H1 (cell line): ENCODE results near the gene RAB32. TPM values are rescaled to one million over a fixed set of nuclear protein-coding genes. Genes with fewer than 3 reads are reported as not detected.
"Not testable (repeated sequence)": the region's sequence is repeated elsewhere in the genome, so short reads cannot be mapped to it uniquely, and the experiment has no call there.

Source experiments
- CTCF ChIA-PET: fragments of 300-600 bp; sonication (Branson Sonifier 250); formaldehyde crosslinking; loops from one replicate; lab custom pipeline; 2021; ENCODE audit not compliant: partially characterized antibody; lab: Charles Lee
- POLR2A ChIA-PET: fragments of 300-600 bp; sonication (Branson Sonifier 250); formaldehyde crosslinking; loops from one replicate; lab custom pipeline; 2021; ENCODE audit warnings: inconsistent platforms; ENCODE audit not compliant: partially characterized antibody; lab: Charles Lee
- DNase-seq, 2 experiments: peaks; one replicate each; pipeline versions ENCODE4 v3.0.0 to v3.0.0-alpha.2; 2010 to 2022; ENCODE audit warnings: low spot score in 2 of 2, low read depth in 1 of 2, mixed read lengths in 1 of 2
- FAIRE-seq: peaks from 2 replicates; lab custom pipeline; 2011; peaks lifted over from hg19 to GRCh38; lab: Jason Lieb, UNC
- H2AFZ ChIP-seq: 2 replicates; pipeline ENCODE4 v1.8.1; 2012; ENCODE audit warnings: low read length, inconsistent platforms
- H2AK5ac ChIP-seq: 2 replicates; pipeline ENCODE4 v1.6.1; 2013; ENCODE audit warnings: low read depth, low read length
- H2BK120ac ChIP-seq: replicated peaks from 2 replicates; pipeline ENCODE3; 2013; ENCODE audit warnings: low read depth, low read length, inconsistent platforms
- H2BK12ac ChIP-seq: 2 replicates; pipeline ENCODE4 v1.6.1; 2013; ENCODE audit warnings: low read depth, low read length
- H2BK15ac ChIP-seq: 2 replicates; pipeline ENCODE4 v1.6.1; 2013; ENCODE audit warnings: low read length
- H2BK20ac ChIP-seq: 2 replicates; pipeline ENCODE4 v1.6.1; 2013; ENCODE audit warnings: low read length
- H2BK5ac ChIP-seq: 2 replicates; pipeline ENCODE4 v1.6.1; 2013; ENCODE audit warnings: low read depth, low read length
- H3K14ac ChIP-seq: 2 replicates; pipeline ENCODE4 v1.6.1; 2013; ENCODE audit warnings: inconsistent platforms; ENCODE audit not compliant: insufficient read length
- H3K18ac ChIP-seq: 2 replicates; pipeline ENCODE4 v1.6.1; 2013; ENCODE audit warnings: low read length; ENCODE audit errors: extremely low read depth
- H3K23ac ChIP-seq: 2 replicates; pipeline ENCODE4 v1.6.1; 2013; ENCODE audit warnings: inconsistent platforms; ENCODE audit not compliant: insufficient read length
- H3K23me2 ChIP-seq: 2 replicates; pipeline ENCODE4 v1.6.1; 2013; ENCODE audit warnings: low read depth, low read length
- H3K27ac ChIP-seq: 2 replicates; pipeline ENCODE4 v1.6.1; 2011; ENCODE audit warnings: low read depth, low read length, inconsistent platforms
- H3K27me3 ChIP-seq, 4 experiments: replicated peaks in 1 of 4; 1 replicate in 1 of 4; 2 replicates in 3 of 4; pipeline versions ENCODE4 v1.6.1 to v1.8.1; 2011 to 2013; ENCODE audit warnings: low read length in 3 of 4, mild to moderate bottlenecking in 3 of 4, inconsistent platforms in 2 of 4, mixed read lengths in 2 of 4, moderate library complexity in 1 of 4; ENCODE audit not compliant: control insufficient read depth in 3 of 4, insufficient read depth in 3 of 4; ENCODE audit errors: extremely low read depth in 1 of 4
- H3K36me3 ChIP-seq, 4 experiments: 2 replicates each; pipeline versions ENCODE4 v1.6.1 to v1.8.1; 2011 to 2013; ENCODE audit warnings: mild to moderate bottlenecking in 4 of 4, low read length in 3 of 4, moderate library complexity in 2 of 4, control low read depth in 1 of 4, inconsistent platforms in 1 of 4; ENCODE audit not compliant: insufficient read depth in 4 of 4, control insufficient read depth in 2 of 4
- H3K4ac ChIP-seq: replicated peaks from 2 replicates; pipeline ENCODE3; 2013; ENCODE audit warnings: low read length, low read depth, mixed read lengths, inconsistent platforms; ENCODE audit not compliant: insufficient read length
- H3K4me1 ChIP-seq, 4 experiments: replicated peaks in 1 of 4; 1 replicate in 1 of 4; 2 replicates in 3 of 4; pipeline versions ENCODE4 v1.6.1 to v1.8.1; 2011 to 2013; ENCODE audit warnings: low read length in 3 of 4, inconsistent platforms in 2 of 4, mixed read lengths in 1 of 4; ENCODE audit not compliant: insufficient read depth in 4 of 4, control insufficient read depth in 3 of 4
- H3K4me2 ChIP-seq, 2 experiments: 2 replicates each; pipeline versions ENCODE4 v1.6.1 to v1.8.1; 2011 to 2013; ENCODE audit warnings: low read depth in 2 of 2, low read length in 2 of 2, control low read depth in 1 of 2, inconsistent platforms in 1 of 2, mild to moderate bottlenecking in 1 of 2; ENCODE audit not compliant: insufficient read depth in 1 of 2
- H3K4me3 ChIP-seq, 4 experiments: fragments of 200-600, 300-600 bp in 1 of 4; sonication (generic), shearing (Covaris generic), sonication (Bioruptor Twin) in 1 of 4; 2 replicates each; pipeline versions ENCODE4 v1.5.1 to v1.8.1; 2011 to 2016; ENCODE audit warnings: low read length in 4 of 4, low read depth in 3 of 4, control low read depth in 2 of 4, inconsistent platforms in 2 of 4, mild to moderate bottlenecking in 2 of 4, mixed read lengths in 1 of 4, moderate library complexity in 1 of 4; ENCODE audit not compliant: insufficient read depth in 2 of 4; ENCODE audit errors: extremely low read depth in 1 of 4
- H3K56ac ChIP-seq: replicated peaks from 2 replicates; pipeline ENCODE3; 2013; ENCODE audit warnings: low read depth, mild to moderate bottlenecking, mixed read lengths, low read length, inconsistent platforms; ENCODE audit not compliant: insufficient read length
- H3K79me1 ChIP-seq: 2 replicates; pipeline ENCODE4 v1.6.1; 2013; ENCODE audit warnings: low read depth, low read length, control low read depth
- H3K79me2 ChIP-seq, 2 experiments: 2 replicates each; pipeline versions ENCODE4 v1.6.1 to v1.8.1; 2012 to 2013; ENCODE audit warnings: low read length in 2 of 2, mild to moderate bottlenecking in 2 of 2, inconsistent platforms in 1 of 2; ENCODE audit not compliant: insufficient read depth in 2 of 2, control insufficient read depth in 1 of 2
- H3K9ac ChIP-seq, 4 experiments: replicated peaks in 1 of 4; 1 replicate in 1 of 4; 2 replicates in 3 of 4; pipeline versions ENCODE4 v1.6.1 to v1.8.1; 2011 to 2013; ENCODE audit warnings: low read depth in 3 of 4, low read length in 3 of 4, control low read depth in 2 of 4, mild to moderate bottlenecking in 2 of 4, moderate library complexity in 2 of 4, inconsistent platforms in 1 of 4; ENCODE audit errors: extremely low read depth in 1 of 4
- H3K9me3 ChIP-seq, 2 experiments: 2 replicates each; pipeline versions ENCODE4 v1.6.1 to v1.8.1; 2012 to 2013; ENCODE audit warnings: mild to moderate bottlenecking in 2 of 2, moderate library complexity in 2 of 2, control low read depth in 1 of 2, inconsistent platforms in 1 of 2, low read depth in 1 of 2, low read length in 1 of 2, mixed read lengths in 1 of 2; ENCODE audit not compliant: insufficient read depth in 2 of 2
- H4K20me1 ChIP-seq, 2 experiments: replicated peaks in 1 of 2; 2 replicates each; pipeline versions ENCODE3 to v1.8.1; 2011 to 2013; ENCODE audit warnings: inconsistent platforms in 2 of 2, low read length in 2 of 2, mild to moderate bottlenecking in 1 of 2; ENCODE audit not compliant: insufficient read depth in 2 of 2, control insufficient read depth in 1 of 2
- H4K5ac ChIP-seq: 2 replicates; pipeline ENCODE4 v1.6.1; 2013; ENCODE audit warnings: low read length, low read depth, mixed read lengths, inconsistent platforms; ENCODE audit not compliant: insufficient read length
- H4K8ac ChIP-seq: 2 replicates; pipeline ENCODE4 v1.8.0; 2013; ENCODE audit warnings: mild to moderate bottlenecking, moderate library complexity, low read length, inconsistent platforms; ENCODE audit not compliant: insufficient read depth; ENCODE audit errors: extremely low read depth
- H4K91ac ChIP-seq: replicated peaks from 2 replicates; pipeline ENCODE3; 2013; ENCODE audit warnings: low read length, mixed read lengths, inconsistent platforms; ENCODE audit not compliant: insufficient read length
- WGBS, 2 experiments: shearing (Covaris generic) in 1 of 2; methylation state at CpG; one replicate each; pipeline versions ENCODE4 v1.1.6 to v1.1.7; 2013 to 2015; ENCODE audit warnings: low lambda C conversion rate in 2 of 2, mixed read lengths in 2 of 2, inconsistent platforms in 1 of 2, low coverage in 1 of 2, missing lambda C conversion rate in 1 of 2; ENCODE audit not compliant: insufficient replicate concordance in 2 of 2, insufficient coverage in 1 of 2, insufficient read length in 1 of 2; ENCODE audit errors: extremely low coverage in 1 of 2, missing lambda C conversion rate in 1 of 2; 5-methylcytosine and 5-hydroxymethylcytosine counted together
- polyA plus RNA-seq, 7 experiments: library from polyadenylated mRNA; depleted of rRNA in 3 of 7; stranded (reverse) in 5 of 7; unstranded in 2 of 7; fragments of >200 nt in 5 of 7; fragments of 200-250 nt in 2 of 7; gene quantifications; 1 replicate in 5 of 7; 2 replicates in 1 of 7; 4 replicates in 1 of 7; pipeline versions ENCODE4 v1.2.1 to v1.2.3, GENCODE V29; 2011 to 2013; ENCODE audit warnings: missing spikeins in 2 of 7, mixed read lengths in 2 of 7
- total RNA-seq: library from RNA; stranded (reverse); fragmentation: NEBNext Ultra II Directional; extraction: Animal tissue kit (Norgen Biotek cat#: 25700); gene quantifications from 2 replicates; pipeline ENCODE4 v1.2.1, GENCODE V29; 2021

Gene RAB32
- total and polyA plus RNA-seq, 2 of the 8 experiments (the other 6 are each of a cell fraction or from before 2014, with no cell fraction given): 3.9 to 6.3 TPM

DNA sequence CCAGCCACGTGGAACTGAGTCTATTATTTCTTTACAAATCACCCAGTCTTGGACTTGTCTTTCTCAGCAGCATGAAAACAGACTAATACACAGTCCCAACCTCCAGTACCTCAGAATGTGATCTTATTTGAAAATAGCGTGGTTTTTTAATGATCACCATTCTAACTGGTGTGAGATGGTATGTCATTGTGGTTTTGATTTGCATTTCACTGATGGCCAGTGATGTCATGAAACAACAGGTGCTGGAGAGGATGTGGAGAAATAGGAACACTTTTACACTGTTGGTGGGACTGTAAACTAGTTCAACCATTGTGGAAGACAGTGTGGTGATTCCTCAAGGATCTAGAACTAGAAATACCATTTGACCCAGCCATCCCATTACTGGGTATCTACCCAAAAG lies 23.0 kb downstream of the RAB32 start:
- H2AK5ac ChIP-seq, H3K9me3 ChIP-seq, FAIRE-seq, H3K79me1 ChIP-seq, H3K56ac ChIP-seq, H2BK15ac ChIP-seq, H2AFZ ChIP-seq, H4K8ac ChIP-seq, H4K91ac ChIP-seq, H4K20me1 ChIP-seq, H3K27me3 ChIP-seq, H3K79me2 ChIP-seq, H2BK5ac ChIP-seq, H3K18ac ChIP-seq, H3K23ac ChIP-seq, H3K4ac ChIP-seq, H4K5ac ChIP-seq, H3K36me3 ChIP-seq, H2BK120ac ChIP-seq, H3K14ac ChIP-seq, H3K4me3 ChIP-seq, H2BK20ac ChIP-seq, H3K4me1 ChIP-seq, DNase-seq, CTCF ChIA-PET, H3K9ac ChIP-seq, H3K4me2 ChIP-seq, POLR2A ChIA-PET, H3K23me2 ChIP-seq, H2BK12ac ChIP-seq, H3K27ac ChIP-seq: not testable (repeated sequence)
- WGBS, 2 experiments: 88% methylated on average over 2 of the region's 2 CpGs; no CpG with 5 or more reads in 1 of the 2 experiments

DNA sequence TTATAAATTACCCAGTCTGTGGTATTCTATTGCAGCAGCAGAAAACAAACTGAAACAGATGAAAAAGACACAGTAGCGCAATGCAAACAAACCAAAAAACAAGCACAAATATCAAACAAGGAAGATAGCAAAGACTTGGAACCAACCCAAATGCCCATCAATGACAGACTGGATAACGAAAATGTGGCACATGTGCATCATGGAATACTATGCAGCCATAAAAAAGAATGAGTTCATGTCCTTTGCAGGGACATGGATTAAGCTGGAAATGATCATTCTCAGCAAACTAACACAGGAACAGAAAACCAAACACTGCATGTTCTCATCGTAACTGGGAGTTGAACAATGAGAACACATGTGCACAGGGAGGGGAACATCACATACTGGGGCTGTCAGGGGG lies 25.0 kb downstream of the RAB32 start:
- H2BK120ac ChIP-seq, H3K23me2 ChIP-seq, H4K8ac ChIP-seq, FAIRE-seq, H2BK12ac ChIP-seq, H3K9me3 ChIP-seq, H2AFZ ChIP-seq, H4K5ac ChIP-seq, H2BK5ac ChIP-seq, H3K27ac ChIP-seq, H3K4me2 ChIP-seq, H2BK15ac ChIP-seq, DNase-seq, H3K27me3 ChIP-seq, H3K4me3 ChIP-seq, H3K79me1 ChIP-seq, H2AK5ac ChIP-seq, H2BK20ac ChIP-seq, H4K20me1 ChIP-seq, H3K4ac ChIP-seq, H3K9ac ChIP-seq, H4K91ac ChIP-seq, H3K56ac ChIP-seq, H3K23ac ChIP-seq, POLR2A ChIA-PET, CTCF ChIA-PET, H3K14ac ChIP-seq, H3K18ac ChIP-seq, H3K36me3 ChIP-seq, H3K4me1 ChIP-seq, H3K79me2 ChIP-seq: not testable (repeated sequence)
- 95% methylated on average over 3 of the region's 3 CpGs; no CpG with 5 or more reads in 1 of the 2 experiments for WGBS, 2 experiments
